ENCODE measurements around the gene ULK3.
A peak's percentile ranks its signal among the peaks of the same experiment; 100 is the strongest.

DNA sequence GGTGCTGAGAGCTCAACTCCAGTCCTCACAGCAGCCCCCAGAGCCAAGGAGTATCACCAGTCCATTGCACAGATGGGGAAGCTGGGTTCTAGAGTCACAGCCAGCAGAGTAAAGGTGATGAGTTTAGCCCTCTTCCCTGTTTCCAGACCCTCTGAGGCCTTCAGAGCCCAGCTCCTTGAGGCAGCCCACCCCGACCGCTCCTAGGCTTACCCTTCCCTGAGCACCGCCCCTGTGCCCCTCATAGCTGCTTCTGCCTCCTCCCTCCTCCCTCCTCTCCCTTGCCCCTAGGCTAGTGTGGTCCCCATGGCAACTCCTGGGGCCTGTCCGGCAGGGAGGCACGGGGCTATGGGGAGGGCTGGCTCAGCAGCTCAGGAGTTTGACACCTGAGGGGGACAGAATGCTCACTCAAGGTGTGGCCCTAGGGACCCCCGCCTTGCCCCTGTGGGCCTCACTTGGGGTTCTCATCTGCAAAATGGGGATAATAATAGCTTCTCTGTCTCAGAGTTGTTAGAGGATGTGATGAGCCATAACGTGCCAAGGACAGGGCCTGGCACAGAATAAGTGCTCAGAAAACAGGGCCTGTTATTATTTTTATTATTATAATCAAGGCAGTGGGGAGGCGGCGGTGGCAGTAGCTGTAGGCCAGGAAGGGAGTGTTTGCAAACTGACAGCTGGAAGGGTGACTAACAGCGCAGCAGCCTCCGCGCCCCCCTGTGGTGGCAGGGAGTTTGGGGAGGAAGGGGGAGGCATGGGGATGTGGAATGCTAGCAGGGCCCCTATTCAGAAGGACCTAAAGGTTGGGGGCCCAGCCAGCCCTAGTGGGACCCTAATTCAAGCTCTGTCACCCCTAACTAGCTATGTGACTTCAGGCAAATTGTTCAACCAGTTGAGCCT lies 49.6 kb downstream of the ULK3 start:
- TF ChIP-seq, protein P1, sequence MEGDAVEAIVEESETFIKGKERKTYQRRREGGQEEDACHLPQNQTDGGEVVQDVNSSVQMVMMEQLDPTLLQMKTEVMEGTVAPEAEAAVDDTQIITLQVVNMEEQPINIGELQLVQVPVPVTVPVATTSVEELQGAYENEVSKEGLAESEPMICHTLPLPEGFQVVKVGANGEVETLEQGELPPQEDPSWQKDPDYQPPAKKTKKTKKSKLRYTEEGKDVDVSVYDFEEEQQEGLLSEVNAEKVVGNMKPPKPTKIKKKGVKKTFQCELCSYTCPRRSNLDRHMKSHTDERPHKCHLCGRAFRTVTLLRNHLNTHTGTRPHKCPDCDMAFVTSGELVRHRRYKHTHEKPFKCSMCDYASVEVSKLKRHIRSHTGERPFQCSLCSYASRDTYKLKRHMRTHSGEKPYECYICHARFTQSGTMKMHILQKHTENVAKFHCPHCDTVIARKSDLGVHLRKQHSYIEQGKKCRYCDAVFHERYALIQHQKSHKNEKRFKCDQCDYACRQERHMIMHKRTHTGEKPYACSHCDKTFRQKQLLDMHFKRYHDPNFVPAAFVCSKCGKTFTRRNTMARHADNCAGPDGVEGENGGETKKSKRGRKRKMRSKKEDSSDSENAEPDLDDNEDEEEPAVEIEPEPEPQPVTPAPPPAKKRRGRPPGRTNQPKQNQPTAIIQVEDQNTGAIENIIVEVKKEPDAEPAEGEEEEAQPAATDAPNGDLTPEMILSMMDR (IDR thresholded peaks at IDR 0.05 in 8 of 11, conservative IDR thresholded peaks at IDR 0.05 in 3 of 11), result peak; percentile 30 to 79 (median 60)
- TF ChIP-seq POLR2AphosphoS5 (IDR thresholded peaks at IDR 0.05), result peak in 2 of 3 donors; percentile 54 to 58
- no peak for TF ChIP-seq POLR2A (IDR thresholded peaks at IDR 0.05)

All from spleen (tissue), 7 donors.